ENCODE data around the gene CYP51A1. TPM values are rescaled to one million over a fixed set of nuclear protein-coding genes. Genes with fewer than 3 reads are reported as not detected.
"Not testable (repeated sequence)": the region's sequence is repeated elsewhere in the genome, so short reads cannot be mapped to it uniquely, and the experiment has no call there.

The CYP51A1 gene
- total RNA-seq, 1 donor from 2014 or later: 93.4 TPM

- DNase-seq (ENCODE audit: low spot score): no peak
These were observed 2.4 kb downstream of the CYP51A1 start for GRCh38 chr7:92131764-92132330.

- no peak for DNase-seq (ENCODE audit: low spot score)
These were observed 3.2 kb downstream of the CYP51A1 start for GRCh38 chr7:92131093-92131492.

- DNase-seq (ENCODE audit: low spot score): no peak
These were observed 12.6 kb downstream of the CYP51A1 start for GRCh38 chr7:92121681-92122080.

- no peak for DNase-seq (ENCODE audit: low spot score)
These were observed 15.0 kb downstream of the CYP51A1 start for GRCh38 chr7:92119213-92119759.

GRCh38 chr7:92116949-92117348, 17.3 kb downstream of the CYP51A1 start:
- DNase-seq (ENCODE audit: low spot score): no peak

- DNase-seq (ENCODE audit: low spot score): no peak
These were observed 18.5 kb downstream of the CYP51A1 start for GRCh38 chr7:92115821-92116220.

- no peak for DNase-seq (ENCODE audit: low spot score)
These were observed 23.4 kb downstream of the CYP51A1 start for GRCh38 chr7:92110857-92111256.

- no peak for DNase-seq (ENCODE audit: low spot score)
These were observed 25.5 kb downstream of the CYP51A1 start for GRCh38 chr7:92108821-92109220.

- DNase-seq (ENCODE audit: low spot score): not testable (repeated sequence)
These were observed 31.4 kb downstream of the CYP51A1 start for GRCh38 chr7:92102862-92103261.

GRCh38 chr7:92100534-92100933, 33.7 kb downstream of the CYP51A1 start:
- no peak for DNase-seq (ENCODE audit: low spot score)

GRCh38 chr7:92095380-92095779, 38.9 kb downstream of the CYP51A1 start:
- DNase-seq (ENCODE audit: low spot score): no peak

GRCh38 chr7:92092210-92092609, 42.1 kb downstream of the CYP51A1 start:
- DNase-seq (ENCODE audit: low spot score): no peak

GRCh38 chr7:92088266-92088665, 46.0 kb downstream of the CYP51A1 start:
- no peak for DNase-seq (ENCODE audit: low spot score)

GRCh38 chr7:92083922-92084321, 50.4 kb downstream of the CYP51A1 start:
- DNase-seq (ENCODE audit: low spot score): not testable (repeated sequence)

GRCh38 chr7:92076509-92076908, 57.8 kb downstream of the CYP51A1 start:
- peak; percentile 45 for DNase-seq (ENCODE audit: low spot score)

- no peak for DNase-seq (ENCODE audit: low spot score)
These were observed 58.7 kb downstream of the CYP51A1 start for GRCh38 chr7:92075455-92076158.

- no peak for DNase-seq (ENCODE audit: low spot score)
These were observed 61.6 kb downstream of the CYP51A1 start for GRCh38 chr7:92072708-92073107.

GRCh38 chr7:92072121-92072520, 62.2 kb downstream of the CYP51A1 start:
- DNase-seq (ENCODE audit: low spot score): no peak

GRCh38 chr7:92071032-92071431, 63.2 kb downstream of the CYP51A1 start:
- DNase-seq (ENCODE audit: low spot score): no peak

- DNase-seq (ENCODE audit: low spot score): no peak
These were observed 69.7 kb downstream of the CYP51A1 start for GRCh38 chr7:92064438-92065029.
